K562 (cell line): ENCODE measurements around the gene USB1. TPM values are rescaled to one million over a fixed set of nuclear protein-coding genes. Genes with fewer than 3 reads are reported as not detected.

Experiments used
- FOSL1 ChIP-seq: fragments of 200-800 bp; sonication (Bioruptor generic); conservative IDR thresholded peaks from 2 replicates; pipeline ENCODE4 v1.6.1; 2016; ENCODE audit warnings: missing genetic modification characterization, missing compliant biosample characterization
- IRF2 ChIP-seq: sonication (generic); formaldehyde crosslinking; IDR thresholded peaks from 2 replicates; pipeline ENCODE4 v1.8.1; 2022; ENCODE audit warnings: mild to moderate bottlenecking, missing genetic modification reagents
- PHTF2 ChIP-seq: fragments of 250-450 bp; sonication (Bioruptor Pico); IDR thresholded peaks from 2 replicates; pipeline ENCODE4 v1.5.0; 2021; ENCODE audit warnings: mild to moderate bottlenecking
- TOE1 ChIP-seq, 2 experiments: fragments of 450-650 bp in 1 of 2; sonication (generic) in 1 of 2; formaldehyde crosslinking in 1 of 2; IDR thresholded peaks; 2 replicates each; pipeline versions ENCODE4 v1.7.1 to v1.8.0; 2016 to 2022; ENCODE audit warnings: borderline replicate concordance in 2 of 2, mild to moderate bottlenecking in 2 of 2, antibody characterized with exemption in 1 of 2, inconsistent platforms in 1 of 2, low read depth in 1 of 2, missing genetic modification reagents in 1 of 2, moderate library complexity in 1 of 2
- ZBTB49 ChIP-seq: sonication (generic); formaldehyde crosslinking; IDR thresholded peaks from 2 replicates; pipeline ENCODE4 v1.8.0; 2022; ENCODE audit warnings: missing genetic modification reagents, mild to moderate bottlenecking, borderline replicate concordance
- ZNF140 ChIP-seq: fragments of 250-450 bp; sonication (Bioruptor Pico); IDR thresholded peaks from 2 replicates; pipeline ENCODE4 v1.8.0; 2021; ENCODE audit warnings: moderate library complexity, mild to moderate bottlenecking, inconsistent platforms
- ZNF146 ChIP-seq: IDR thresholded peaks from one replicate; pipeline ENCODE4 v1.6.1; 2018; ENCODE audit warnings: missing compliant biosample characterization; ENCODE audit not compliant: unreplicated experiment
- polyA plus RNA-seq, 8 experiments: library from polyadenylated mRNA; depleted of rRNA in 4 of 8; stranded (reverse) in 5 of 8; unstranded in 3 of 8; fragments of >200 nt; fragmentation: Nextera tagmentation in 2 of 8; fragmentation: Illumina TruSeq in 1 of 8; extraction: Ambion mirVana in 2 of 8; extraction: Trizol in 1 of 8; gene quantifications; 2 replicates each; pipeline versions ENCODE4 v1.2.1 to v1.2.3, GENCODE V29; 2011 to 2014; ENCODE audit warnings: inconsistent platforms in 1 of 8, missing spikeins in 1 of 8
- total RNA-seq, 7 experiments: library from RNA; depleted of rRNA in 6 of 7; stranded (reverse); fragments of >200 nt in 6 of 7; fragmentation: Illumina TruSeq in 2 of 7; extraction: Trizol in 2 of 7; gene quantifications; 2 replicates each; pipeline versions ENCODE4 v1.2.1 to v1.2.3, GENCODE V29; 2011 to 2021; ENCODE audit warnings: low replicate concordance in 1 of 7
- TF ChIP-seq, protein P1 (sequence below): fragments of 150-350 bp; conservative IDR thresholded peaks from 2 replicates; pipeline ENCODE4 v1.6.1; 2014; ENCODE audit warnings: low read length
- TF ChIP-seq, protein P2 (sequence below): fragments of 200-600 bp; sonication (generic); IDR thresholded peaks from one replicate; pipeline ENCODE4 v1.6.1; 2012; ENCODE audit warnings: mild to moderate bottlenecking, low read depth, low read length, inconsistent platforms

USB1 gene
- total and polyA plus RNA-seq, 9 of the 15 experiments (the other 6 are each of a cell fraction or from before 2014, with no cell fraction given): 11.6 to 73.6 (median 19.4) TPM

GRCh38 chr16:58020628-58021521 lies 19.7 kb downstream of the USB1 start (continued):
- TF ChIP-seq ZBTB49 (no peak), TOE1 (IDR thresholded peaks at IDR 0.05; ENCODE audit: borderline replicate concordance) (0 out of 2 replicates have a peak, but pooled peaks have one; percentile 40), TOE1 (CRISPR knock-in tag; IDR thresholded peaks at IDR 0.05; ENCODE audit: borderline replicate concordance, low read depth) (no peak), IRF2 (CRISPR knock-in tag) (no peak), ZNF140 (CRISPR knock-in tag) (no peak), FOSL1 (tag) (no peak), PHTF2 (CRISPR knock-in tag) (no peak), ZNF146 (CRISPR knock-in tag) (no peak)
- TF ChIP-seq, protein P1, sequence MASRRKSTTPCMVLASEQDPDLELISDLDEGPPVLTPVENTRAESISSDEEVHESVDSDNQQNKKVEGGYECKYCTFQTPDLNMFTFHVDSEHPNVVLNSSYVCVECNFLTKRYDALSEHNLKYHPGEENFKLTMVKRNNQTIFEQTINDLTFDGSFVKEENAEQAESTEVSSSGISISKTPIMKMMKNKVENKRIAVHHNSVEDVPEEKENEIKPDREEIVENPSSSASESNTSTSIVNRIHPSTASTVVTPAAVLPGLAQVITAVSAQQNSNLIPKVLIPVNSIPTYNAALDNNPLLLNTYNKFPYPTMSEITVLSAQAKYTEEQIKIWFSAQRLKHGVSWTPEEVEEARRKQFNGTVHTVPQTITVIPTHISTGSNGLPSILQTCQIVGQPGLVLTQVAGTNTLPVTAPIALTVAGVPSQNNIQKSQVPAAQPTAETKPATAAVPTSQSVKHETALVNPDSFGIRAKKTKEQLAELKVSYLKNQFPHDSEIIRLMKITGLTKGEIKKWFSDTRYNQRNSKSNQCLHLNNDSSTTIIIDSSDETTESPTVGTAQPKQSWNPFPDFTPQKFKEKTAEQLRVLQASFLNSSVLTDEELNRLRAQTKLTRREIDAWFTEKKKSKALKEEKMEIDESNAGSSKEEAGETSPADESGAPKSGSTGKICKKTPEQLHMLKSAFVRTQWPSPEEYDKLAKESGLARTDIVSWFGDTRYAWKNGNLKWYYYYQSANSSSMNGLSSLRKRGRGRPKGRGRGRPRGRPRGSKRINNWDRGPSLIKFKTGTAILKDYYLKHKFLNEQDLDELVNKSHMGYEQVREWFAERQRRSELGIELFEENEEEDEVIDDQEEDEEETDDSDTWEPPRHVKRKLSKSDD: no peak
- TF ChIP-seq, protein P2, sequence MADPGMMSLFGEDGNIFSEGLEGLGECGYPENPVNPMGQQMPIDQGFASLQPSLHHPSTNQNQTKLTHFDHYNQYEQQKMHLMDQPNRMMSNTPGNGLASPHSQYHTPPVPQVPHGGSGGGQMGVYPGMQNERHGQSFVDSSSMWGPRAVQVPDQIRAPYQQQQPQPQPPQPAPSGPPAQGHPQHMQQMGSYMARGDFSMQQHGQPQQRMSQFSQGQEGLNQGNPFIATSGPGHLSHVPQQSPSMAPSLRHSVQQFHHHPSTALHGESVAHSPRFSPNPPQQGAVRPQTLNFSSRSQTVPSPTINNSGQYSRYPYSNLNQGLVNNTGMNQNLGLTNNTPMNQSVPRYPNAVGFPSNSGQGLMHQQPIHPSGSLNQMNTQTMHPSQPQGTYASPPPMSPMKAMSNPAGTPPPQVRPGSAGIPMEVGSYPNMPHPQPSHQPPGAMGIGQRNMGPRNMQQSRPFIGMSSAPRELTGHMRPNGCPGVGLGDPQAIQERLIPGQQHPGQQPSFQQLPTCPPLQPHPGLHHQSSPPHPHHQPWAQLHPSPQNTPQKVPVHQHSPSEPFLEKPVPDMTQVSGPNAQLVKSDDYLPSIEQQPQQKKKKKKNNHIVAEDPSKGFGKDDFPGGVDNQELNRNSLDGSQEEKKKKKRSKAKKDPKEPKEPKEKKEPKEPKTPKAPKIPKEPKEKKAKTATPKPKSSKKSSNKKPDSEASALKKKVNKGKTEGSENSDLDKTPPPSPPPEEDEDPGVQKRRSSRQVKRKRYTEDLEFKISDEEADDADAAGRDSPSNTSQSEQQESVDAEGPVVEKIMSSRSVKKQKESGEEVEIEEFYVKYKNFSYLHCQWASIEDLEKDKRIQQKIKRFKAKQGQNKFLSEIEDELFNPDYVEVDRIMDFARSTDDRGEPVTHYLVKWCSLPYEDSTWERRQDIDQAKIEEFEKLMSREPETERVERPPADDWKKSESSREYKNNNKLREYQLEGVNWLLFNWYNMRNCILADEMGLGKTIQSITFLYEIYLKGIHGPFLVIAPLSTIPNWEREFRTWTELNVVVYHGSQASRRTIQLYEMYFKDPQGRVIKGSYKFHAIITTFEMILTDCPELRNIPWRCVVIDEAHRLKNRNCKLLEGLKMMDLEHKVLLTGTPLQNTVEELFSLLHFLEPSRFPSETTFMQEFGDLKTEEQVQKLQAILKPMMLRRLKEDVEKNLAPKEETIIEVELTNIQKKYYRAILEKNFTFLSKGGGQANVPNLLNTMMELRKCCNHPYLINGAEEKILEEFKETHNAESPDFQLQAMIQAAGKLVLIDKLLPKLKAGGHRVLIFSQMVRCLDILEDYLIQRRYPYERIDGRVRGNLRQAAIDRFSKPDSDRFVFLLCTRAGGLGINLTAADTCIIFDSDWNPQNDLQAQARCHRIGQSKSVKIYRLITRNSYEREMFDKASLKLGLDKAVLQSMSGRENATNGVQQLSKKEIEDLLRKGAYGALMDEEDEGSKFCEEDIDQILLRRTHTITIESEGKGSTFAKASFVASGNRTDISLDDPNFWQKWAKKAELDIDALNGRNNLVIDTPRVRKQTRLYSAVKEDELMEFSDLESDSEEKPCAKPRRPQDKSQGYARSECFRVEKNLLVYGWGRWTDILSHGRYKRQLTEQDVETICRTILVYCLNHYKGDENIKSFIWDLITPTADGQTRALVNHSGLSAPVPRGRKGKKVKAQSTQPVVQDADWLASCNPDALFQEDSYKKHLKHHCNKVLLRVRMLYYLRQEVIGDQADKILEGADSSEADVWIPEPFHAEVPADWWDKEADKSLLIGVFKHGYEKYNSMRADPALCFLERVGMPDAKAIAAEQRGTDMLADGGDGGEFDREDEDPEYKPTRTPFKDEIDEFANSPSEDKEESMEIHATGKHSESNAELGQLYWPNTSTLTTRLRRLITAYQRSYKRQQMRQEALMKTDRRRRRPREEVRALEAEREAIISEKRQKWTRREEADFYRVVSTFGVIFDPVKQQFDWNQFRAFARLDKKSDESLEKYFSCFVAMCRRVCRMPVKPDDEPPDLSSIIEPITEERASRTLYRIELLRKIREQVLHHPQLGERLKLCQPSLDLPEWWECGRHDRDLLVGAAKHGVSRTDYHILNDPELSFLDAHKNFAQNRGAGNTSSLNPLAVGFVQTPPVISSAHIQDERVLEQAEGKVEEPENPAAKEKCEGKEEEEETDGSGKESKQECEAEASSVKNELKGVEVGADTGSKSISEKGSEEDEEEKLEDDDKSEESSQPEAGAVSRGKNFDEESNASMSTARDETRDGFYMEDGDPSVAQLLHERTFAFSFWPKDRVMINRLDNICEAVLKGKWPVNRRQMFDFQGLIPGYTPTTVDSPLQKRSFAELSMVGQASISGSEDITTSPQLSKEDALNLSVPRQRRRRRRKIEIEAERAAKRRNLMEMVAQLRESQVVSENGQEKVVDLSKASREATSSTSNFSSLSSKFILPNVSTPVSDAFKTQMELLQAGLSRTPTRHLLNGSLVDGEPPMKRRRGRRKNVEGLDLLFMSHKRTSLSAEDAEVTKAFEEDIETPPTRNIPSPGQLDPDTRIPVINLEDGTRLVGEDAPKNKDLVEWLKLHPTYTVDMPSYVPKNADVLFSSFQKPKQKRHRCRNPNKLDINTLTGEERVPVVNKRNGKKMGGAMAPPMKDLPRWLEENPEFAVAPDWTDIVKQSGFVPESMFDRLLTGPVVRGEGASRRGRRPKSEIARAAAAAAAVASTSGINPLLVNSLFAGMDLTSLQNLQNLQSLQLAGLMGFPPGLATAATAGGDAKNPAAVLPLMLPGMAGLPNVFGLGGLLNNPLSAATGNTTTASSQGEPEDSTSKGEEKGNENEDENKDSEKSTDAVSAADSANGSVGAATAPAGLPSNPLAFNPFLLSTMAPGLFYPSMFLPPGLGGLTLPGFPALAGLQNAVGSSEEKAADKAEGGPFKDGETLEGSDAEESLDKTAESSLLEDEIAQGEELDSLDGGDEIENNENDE: no peak
